Measurements from ENCODE around the gene TMEM63C.

DNA sequence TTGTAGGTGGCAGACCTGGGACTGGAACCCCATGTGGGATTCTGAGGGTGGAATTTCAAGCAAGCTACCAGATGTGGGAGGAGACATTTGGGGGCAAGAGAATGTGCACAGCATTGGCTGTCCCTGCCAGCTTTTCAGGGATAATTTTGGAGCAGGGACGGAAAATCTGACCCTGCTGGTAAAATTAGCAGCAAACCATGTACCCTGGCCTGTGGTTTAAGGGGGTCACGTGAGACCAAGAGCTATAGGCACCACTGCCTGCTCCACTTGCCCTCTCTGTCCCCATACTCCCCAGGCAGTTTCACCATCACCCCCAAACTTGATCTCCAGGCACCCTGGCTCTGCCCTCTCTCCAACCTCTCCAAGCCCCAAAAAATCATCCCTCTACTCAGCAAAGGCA lies 26.5 kb upstream of the TMEM63C start:
- TF ChIP-seq, protein P1, sequence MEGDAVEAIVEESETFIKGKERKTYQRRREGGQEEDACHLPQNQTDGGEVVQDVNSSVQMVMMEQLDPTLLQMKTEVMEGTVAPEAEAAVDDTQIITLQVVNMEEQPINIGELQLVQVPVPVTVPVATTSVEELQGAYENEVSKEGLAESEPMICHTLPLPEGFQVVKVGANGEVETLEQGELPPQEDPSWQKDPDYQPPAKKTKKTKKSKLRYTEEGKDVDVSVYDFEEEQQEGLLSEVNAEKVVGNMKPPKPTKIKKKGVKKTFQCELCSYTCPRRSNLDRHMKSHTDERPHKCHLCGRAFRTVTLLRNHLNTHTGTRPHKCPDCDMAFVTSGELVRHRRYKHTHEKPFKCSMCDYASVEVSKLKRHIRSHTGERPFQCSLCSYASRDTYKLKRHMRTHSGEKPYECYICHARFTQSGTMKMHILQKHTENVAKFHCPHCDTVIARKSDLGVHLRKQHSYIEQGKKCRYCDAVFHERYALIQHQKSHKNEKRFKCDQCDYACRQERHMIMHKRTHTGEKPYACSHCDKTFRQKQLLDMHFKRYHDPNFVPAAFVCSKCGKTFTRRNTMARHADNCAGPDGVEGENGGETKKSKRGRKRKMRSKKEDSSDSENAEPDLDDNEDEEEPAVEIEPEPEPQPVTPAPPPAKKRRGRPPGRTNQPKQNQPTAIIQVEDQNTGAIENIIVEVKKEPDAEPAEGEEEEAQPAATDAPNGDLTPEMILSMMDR (conservative IDR thresholded peaks at IDR 0.05; ENCODE audit: low read length): no peak
- TF ChIP-seq EZH2phosphoT487 (IDR thresholded peaks at IDR 0.05; ENCODE audit: borderline replicate concordance, low read depth, low read length): no peak

Measured in OCI-LY7 (cell line).